Spleen (tissue), 11 donors: ENCODE data around the gene CCRL2. TPM values are rescaled to one million over a fixed set of nuclear protein-coding genes. Genes with fewer than 3 reads are reported as not detected.

Experiments used
- DNase-seq: peaks from one replicate; pipeline ENCODE4 v3.0.0-alpha.2; 2020
- H3K27ac ChIP-seq, 8 donors: fragments of 200-600 bp; sonication (generic) in 7 of 8; 1 replicate in 4 of 8; 2 replicates in 4 of 8; pipeline versions ENCODE4 v1.5.0 to v1.8.0; 2016 to 2021; ENCODE audit warnings: inconsistent platforms in 4 of 8, mild to moderate bottlenecking in 4 of 8, moderate library complexity in 1 of 8
- H3K27me3 ChIP-seq, 7 donors: fragments of 200-600 bp; sonication (generic) in 6 of 7; replicated peaks in 1 of 7; 1 replicate in 4 of 7; 2 replicates in 3 of 7; pipeline versions ENCODE4 v1.5.0 to v1.8.0; 2016 to 2021; ENCODE audit warnings: inconsistent platforms in 3 of 7, mild to moderate bottlenecking in 1 of 7
- H3K36me3 ChIP-seq, 6 donors: fragments of 200-600 bp; sonication (generic) in 5 of 6; 1 replicate in 4 of 6; 2 replicates in 2 of 6; pipeline versions ENCODE4 v1.5.0 to v1.8.0; 2016 to 2021; ENCODE audit warnings: inconsistent platforms in 2 of 6
- H3K4me1 ChIP-seq, 6 donors: fragments of 200-600 bp; sonication (generic) in 5 of 6; 1 replicate in 3 of 6; 2 replicates in 3 of 6; pipeline versions ENCODE4 v1.5.0 to v1.8.0; 2016 to 2021; ENCODE audit warnings: inconsistent platforms in 3 of 6
- H3K4me3 ChIP-seq, 8 donors: fragments of 200-600 bp; sonication (generic) in 7 of 8; 1 replicate in 4 of 8; 2 replicates in 4 of 8; pipeline versions ENCODE4 v1.5.0 to v1.8.0; 2016 to 2021; ENCODE audit warnings: inconsistent platforms in 4 of 8, mild to moderate bottlenecking in 4 of 8, moderate library complexity in 2 of 8
- H3K9me3 ChIP-seq, 8 donors: fragments of 200-600 bp; sonication (generic) in 7 of 8; 1 replicate in 4 of 8; 2 replicates in 4 of 8; pipeline versions ENCODE4 v1.5.0 to v1.8.0; 2016 to 2021; ENCODE audit warnings: inconsistent platforms in 4 of 8
- POLR2A ChIP-seq, 3 donors: fragments of 450-650 bp; IDR thresholded peaks; one replicate each; pipeline ENCODE4 v1.5.1; 2017; ENCODE audit warnings: antibody characterized with exemption in 3 of 3, mild to moderate bottlenecking in 1 of 3
- POLR2AphosphoS5 ChIP-seq, 3 donors: sonication (generic); formaldehyde crosslinking; IDR thresholded peaks; one replicate each; pipeline ENCODE4 v1.5.1; 2017; ENCODE audit warnings: antibody characterized with exemption in 3 of 3
- WGBS, 5 donors: extraction: QIAGEN DNeasy Blood & Tissue Kit in 3 of 5; methylation state at CpG; one replicate each; pipeline versions ENCODE4 v1.1.5 to v1.1.7; 2013 to 2018; 5-methylcytosine and 5-hydroxymethylcytosine counted together
- intact Hi-C: fragments of 100-400 bp; cut with DNase I; formaldehyde crosslinking; loops from one replicate; pipeline ENCODE4 v1.15.0; 2023; ENCODE audit warnings: low total_unique reads
- polyA plus RNA-seq, 3 donors: library from polyadenylated mRNA; stranded (reverse); fragments of 200-250 nt; gene quantifications; one replicate each; pipeline ENCODE4 v1.2.1, GENCODE V29; 2013
- total RNA-seq, 7 donors: library from RNA; depleted of rRNA in 3 of 7; stranded (reverse); fragments of >200 nt in 3 of 7; fragmentation: NEBNext Ultra II Directional in 4 of 7; extraction: Animal tissue kit (Norgen Biotek cat#: 25700) in 4 of 7; gene quantifications; one replicate each; pipeline versions ENCODE4 v1.1.0 to v1.2.1, GENCODE V29; 2016 to 2021
- TF ChIP-seq, protein P1 (sequence below), 11 experiments: fragments of 200-600 bp in 7 of 11; fragments of 450-650 bp in 4 of 11; sonication (generic) in 4 of 11; IDR thresholded peaks in 8 of 11; conservative IDR thresholded peaks in 3 of 11; 1 replicate in 7 of 11; 2 replicates in 4 of 11; pipeline versions ENCODE4 v1.4.0 to v1.8.0; 2016 to 2021; ENCODE audit warnings: antibody characterized with exemption in 11 of 11, inconsistent platforms in 4 of 11, mild to moderate bottlenecking in 1 of 11
- donor health status: healthy with polysubstance abuse.
- donor health status: DM: no; HTN: no; CAD: no; lungs with moderate emphysema.
- donor health status: DM: no; HTN: no; CAD: no.
- donor health status: Bipolar disorder and iron deficiency.
- donor health status: healthy.
- donor health status: DM: no; HTN: no; CAD: no.
- donor health status: DM: yes; HTN: yes; CAD: no.

CCRL2 gene
- total and polyA plus RNA-seq, 10 donors: 4.8 to 21.7 (median 13.3) TPM

DNA sequence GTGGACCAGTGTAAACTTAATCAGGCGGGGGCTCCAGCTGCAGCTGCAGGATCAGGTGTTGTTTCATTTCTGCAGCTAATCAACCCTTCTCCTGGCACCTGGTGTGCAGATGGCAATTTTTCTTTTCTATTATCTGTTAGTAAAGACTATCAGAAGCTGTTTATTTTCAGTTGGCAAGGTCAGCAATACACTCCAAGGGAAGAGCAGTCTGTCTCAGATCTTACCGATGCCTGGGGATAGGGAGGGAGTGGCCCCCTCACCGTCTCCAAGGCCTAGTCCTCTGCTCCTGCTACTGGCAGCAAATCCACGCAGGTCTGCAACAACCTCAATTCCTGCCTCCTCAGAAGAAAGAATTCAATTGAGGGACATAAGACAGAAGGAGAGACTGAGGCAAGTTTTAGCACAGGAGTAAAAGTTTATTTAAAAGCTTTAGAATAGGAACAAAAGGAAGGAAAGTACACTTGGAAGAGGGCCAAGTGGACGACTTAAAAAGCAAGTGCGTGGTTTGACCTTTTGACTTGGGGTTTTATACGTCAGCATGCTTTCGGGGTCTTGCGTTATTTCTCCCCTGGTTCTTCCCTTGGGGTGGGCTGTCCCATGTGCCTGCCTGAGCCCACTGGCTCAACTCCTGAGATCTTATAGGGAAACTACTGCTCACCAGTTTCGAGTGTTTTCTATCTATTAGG, 9.2 kb downstream of the CCRL2 start:
- H3K27ac ChIP-seq: no peak overlapping the region
- H3K9me3 ChIP-seq: no peaks in the 10 kb centered on the region
- 37 to 48% (median 45%) methylated on average over 10 of the region's 10 CpGs for WGBS, 5 donors
- TF ChIP-seq, protein P1, sequence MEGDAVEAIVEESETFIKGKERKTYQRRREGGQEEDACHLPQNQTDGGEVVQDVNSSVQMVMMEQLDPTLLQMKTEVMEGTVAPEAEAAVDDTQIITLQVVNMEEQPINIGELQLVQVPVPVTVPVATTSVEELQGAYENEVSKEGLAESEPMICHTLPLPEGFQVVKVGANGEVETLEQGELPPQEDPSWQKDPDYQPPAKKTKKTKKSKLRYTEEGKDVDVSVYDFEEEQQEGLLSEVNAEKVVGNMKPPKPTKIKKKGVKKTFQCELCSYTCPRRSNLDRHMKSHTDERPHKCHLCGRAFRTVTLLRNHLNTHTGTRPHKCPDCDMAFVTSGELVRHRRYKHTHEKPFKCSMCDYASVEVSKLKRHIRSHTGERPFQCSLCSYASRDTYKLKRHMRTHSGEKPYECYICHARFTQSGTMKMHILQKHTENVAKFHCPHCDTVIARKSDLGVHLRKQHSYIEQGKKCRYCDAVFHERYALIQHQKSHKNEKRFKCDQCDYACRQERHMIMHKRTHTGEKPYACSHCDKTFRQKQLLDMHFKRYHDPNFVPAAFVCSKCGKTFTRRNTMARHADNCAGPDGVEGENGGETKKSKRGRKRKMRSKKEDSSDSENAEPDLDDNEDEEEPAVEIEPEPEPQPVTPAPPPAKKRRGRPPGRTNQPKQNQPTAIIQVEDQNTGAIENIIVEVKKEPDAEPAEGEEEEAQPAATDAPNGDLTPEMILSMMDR (IDR thresholded peaks at IDR 0.05 in 8 of 11, conservative IDR thresholded peaks at IDR 0.05 in 3 of 11): no peak
- TF ChIP-seq POLR2AphosphoS5 (IDR thresholded peaks at IDR 0.05) (no peak), POLR2A (IDR thresholded peaks at IDR 0.05) (no peak)
- peaks cover 0 to 55% (median 0%) of the 10 kb centered on the region in 6 donors for H3K36me3 ChIP-seq
- no peak for DNase-seq
- no peak overlapping the region for H3K4me3 ChIP-seq
- H3K27me3 ChIP-seq: no peaks in the 10 kb centered on the region
- H3K4me1 ChIP-seq: peaks cover 2 to 45% (median 26%) of the 10 kb centered on the region in 6 donors
- intact Hi-C loops: no loop called here

GRCh38 chr3:46416811-46417510, 9.9 kb downstream of the CCRL2 start:
- TF ChIP-seq POLR2AphosphoS5 (IDR thresholded peaks at IDR 0.05) (no peak), POLR2A (IDR thresholded peaks at IDR 0.05) (no peak)
- TF ChIP-seq, protein P1 (IDR thresholded peaks at IDR 0.05 in 8 of 11, conservative IDR thresholded peaks at IDR 0.05 in 3 of 11): no peak
- intact Hi-C loops: no loop called here
- Histone ChIP-seq H3K27me3 (no peaks in the 10 kb centered on the region), H3K27ac (no peak overlapping the region), H3K4me1 (peaks cover 2 to 38% (median 22%) of the 10 kb centered on the region in 6 donors), H3K9me3 (no peaks in the 10 kb centered on the region), H3K36me3 (peaks cover 0 to 62% (median 0%) of the 10 kb centered on the region in 6 donors), H3K4me3 (no peak overlapping the region)
- WGBS, 5 donors: 81 to 92% (median 81%) methylated on average over 7 of the region's 7 CpGs
- DNase-seq: no peak

- Histone ChIP-seq H3K27ac (no peak overlapping the region), H3K36me3 (peaks cover 0 to 72% (median 0%) of the 10 kb centered on the region in 6 donors), H3K4me1 (peaks cover 2 to 27% (median 16%) of the 10 kb centered on the region in 6 donors), H3K27me3 (no peaks in the 10 kb centered on the region), H3K4me3 (no peak overlapping the region), H3K9me3 (no peaks in the 10 kb centered on the region)
- no peak for TF ChIP-seq POLR2AphosphoS5 (IDR thresholded peaks at IDR 0.05)
- no peak for TF ChIP-seq POLR2A (IDR thresholded peaks at IDR 0.05)
- TF ChIP-seq, protein P1 (IDR thresholded peaks at IDR 0.05 in 8 of 11, conservative IDR thresholded peaks at IDR 0.05 in 3 of 11): no peak
- no peak for DNase-seq
- WGBS, 5 donors: 84 to 88% (median 87%) methylated on average over 8 to 9 of the region's 9 CpGs
- intact Hi-C loops: no loop called here
These were observed 11.0 kb downstream of the CCRL2 start for GRCh38 chr3:46417841-46418611.
